LNCaP clone FGC (cell line): ENCODE data around the gene NKIRAS2.

ENCODE experiments used
- DNase-seq: peaks from one replicate; pipeline ENCODE4 v3.0.0-alpha.2; 2011; ENCODE audit warnings: low read depth
- H3K4me3 ChIP-seq: 2 replicates; pipeline ENCODE4 v1.5.1; 2011; ENCODE audit warnings: mild to moderate bottlenecking, low read depth, low read length, control low read depth
- TF ChIP-seq, protein P1 (sequence below): IDR thresholded peaks from 2 replicates; pipeline ENCODE4 v1.5.1; 2012; ENCODE audit warnings: mild to moderate bottlenecking; ENCODE audit not compliant: control insufficient read depth, insufficient read depth; ENCODE audit errors: extremely low read depth

Gene NKIRAS2

DNA sequence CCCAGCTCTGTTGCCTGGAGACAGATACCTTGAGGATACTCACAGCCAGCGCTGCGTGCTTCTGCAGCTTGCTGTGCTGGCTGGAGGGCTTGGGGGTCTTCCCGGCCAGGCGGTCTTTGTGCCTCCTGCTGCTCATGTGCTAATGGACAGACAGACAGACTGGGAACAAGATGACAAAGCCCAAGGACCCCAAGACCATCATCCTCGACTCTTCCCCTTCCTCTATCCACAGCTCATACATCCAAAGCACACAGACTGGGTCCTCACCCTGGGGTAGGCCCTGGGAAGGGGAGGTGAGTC lies 7.7 kb downstream of the NKIRAS2 start:
- TF ChIP-seq, protein P1, sequence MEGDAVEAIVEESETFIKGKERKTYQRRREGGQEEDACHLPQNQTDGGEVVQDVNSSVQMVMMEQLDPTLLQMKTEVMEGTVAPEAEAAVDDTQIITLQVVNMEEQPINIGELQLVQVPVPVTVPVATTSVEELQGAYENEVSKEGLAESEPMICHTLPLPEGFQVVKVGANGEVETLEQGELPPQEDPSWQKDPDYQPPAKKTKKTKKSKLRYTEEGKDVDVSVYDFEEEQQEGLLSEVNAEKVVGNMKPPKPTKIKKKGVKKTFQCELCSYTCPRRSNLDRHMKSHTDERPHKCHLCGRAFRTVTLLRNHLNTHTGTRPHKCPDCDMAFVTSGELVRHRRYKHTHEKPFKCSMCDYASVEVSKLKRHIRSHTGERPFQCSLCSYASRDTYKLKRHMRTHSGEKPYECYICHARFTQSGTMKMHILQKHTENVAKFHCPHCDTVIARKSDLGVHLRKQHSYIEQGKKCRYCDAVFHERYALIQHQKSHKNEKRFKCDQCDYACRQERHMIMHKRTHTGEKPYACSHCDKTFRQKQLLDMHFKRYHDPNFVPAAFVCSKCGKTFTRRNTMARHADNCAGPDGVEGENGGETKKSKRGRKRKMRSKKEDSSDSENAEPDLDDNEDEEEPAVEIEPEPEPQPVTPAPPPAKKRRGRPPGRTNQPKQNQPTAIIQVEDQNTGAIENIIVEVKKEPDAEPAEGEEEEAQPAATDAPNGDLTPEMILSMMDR: no peak
- no peak overlapping the region for H3K4me3 ChIP-seq
- DNase-seq: no peak

DNA sequence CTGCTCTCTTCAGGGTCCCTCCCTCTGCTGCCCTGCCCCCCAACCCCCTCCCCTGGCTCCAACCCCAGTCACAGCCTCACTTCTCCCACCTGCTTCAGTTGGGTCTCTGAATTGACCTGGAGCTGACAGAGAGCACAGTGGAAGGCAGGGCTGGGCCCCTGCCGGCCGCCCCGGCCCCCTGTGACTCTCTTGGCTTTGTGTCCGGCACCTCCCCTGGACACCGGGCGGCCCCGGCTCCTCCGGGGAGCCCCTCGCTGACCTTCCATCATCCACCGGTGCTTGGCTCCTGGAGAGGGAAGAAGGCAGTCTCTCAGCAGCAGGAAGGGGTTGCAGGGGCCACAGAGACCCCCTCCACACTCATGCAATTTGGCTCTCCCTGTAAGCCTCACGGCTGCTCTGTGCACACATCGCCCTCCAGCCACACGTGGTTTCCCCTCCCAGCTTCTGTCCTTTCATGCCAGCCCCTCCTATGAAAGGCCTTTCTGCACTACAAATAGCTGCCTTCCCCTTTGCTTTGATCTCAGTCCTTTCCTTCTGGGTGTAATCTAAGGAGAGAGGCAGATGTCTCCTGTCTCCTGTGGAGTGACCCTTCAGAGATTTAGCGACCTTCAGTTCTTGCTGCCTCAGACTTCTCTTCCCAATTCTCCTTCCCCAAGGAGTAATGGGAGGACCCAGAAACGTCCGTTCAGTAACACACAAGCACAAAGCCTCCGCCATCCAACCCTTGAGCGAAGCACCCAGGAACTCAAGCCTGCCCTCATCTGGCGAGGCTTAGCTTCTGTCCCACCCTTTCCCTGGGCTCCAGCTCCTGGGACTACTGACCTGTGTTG lies 8.3 kb downstream of the NKIRAS2 start:
- H3K4me3 ChIP-seq: no peak overlapping the region
- no peak for DNase-seq
- TF ChIP-seq, protein P1: peak; percentile 22; the same call in 1 of the 2 replicates

DNA sequence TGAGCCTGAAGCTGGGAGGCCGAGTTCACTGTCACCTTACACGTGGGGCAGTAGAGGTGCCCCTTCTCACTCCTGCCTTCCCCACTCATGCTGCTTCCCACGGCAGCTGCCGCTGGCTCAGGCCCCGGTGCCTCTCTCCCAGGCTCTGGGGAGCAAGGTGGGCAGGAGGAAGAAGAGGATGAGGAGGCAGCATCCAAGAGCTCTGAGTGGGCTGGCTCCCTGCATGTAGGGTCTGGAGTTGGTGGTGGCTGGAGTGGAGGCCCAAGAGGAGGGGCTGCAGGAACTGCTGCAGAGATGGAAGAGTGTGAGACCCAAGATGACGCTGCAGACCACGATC lies 8.9 kb downstream of the NKIRAS2 start:
- DNase-seq: no peak
- no peak overlapping the region for H3K4me3 ChIP-seq
- TF ChIP-seq, protein P1: no peak

DNA sequence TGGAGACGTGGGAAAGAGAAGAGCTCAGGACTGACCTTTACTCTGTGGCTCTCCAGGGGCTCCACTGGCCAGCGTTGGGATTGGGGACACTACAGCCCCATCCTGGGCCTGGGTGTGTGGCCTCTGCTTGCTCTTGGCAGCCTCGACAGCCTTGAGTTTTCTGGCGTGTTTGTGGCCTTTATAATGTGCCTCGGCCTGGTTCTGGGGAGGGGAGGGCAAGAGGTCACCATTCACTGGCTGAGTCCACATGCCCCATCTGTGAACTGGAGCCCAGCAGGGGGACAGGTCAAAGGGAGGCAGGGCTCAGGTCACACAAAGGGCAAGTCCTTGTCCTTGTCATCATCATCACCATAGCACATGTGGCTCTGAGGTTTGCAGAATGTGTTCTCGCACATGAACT lies 11.7 kb downstream of the NKIRAS2 start:
- TF ChIP-seq, protein P1: no peak
- no peak for DNase-seq
- no peak overlapping the region for H3K4me3 ChIP-seq

DNA sequence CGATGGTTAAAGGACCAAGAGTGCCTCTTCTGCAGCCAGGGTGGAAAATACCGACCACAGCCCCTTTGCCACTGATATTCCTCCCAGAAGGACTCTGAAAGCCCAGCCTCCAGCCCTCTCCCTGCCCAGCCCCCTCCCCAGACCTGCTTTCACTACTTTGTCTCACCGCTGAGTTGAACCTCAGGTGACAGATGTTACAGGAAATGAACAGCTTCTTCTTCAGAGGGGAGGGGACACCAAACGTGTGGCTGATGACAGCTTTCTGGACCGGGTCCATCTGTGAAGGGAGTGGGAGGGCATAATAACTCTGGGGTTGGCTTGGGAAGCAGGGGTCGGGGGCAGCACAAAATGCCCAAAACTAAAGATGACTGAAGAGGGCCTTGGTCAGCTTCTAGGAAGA lies 14.2 kb downstream of the NKIRAS2 start:
- TF ChIP-seq, protein P1: no peak
- no peak for DNase-seq
- H3K4me3 ChIP-seq: no peak overlapping the region

DNA sequence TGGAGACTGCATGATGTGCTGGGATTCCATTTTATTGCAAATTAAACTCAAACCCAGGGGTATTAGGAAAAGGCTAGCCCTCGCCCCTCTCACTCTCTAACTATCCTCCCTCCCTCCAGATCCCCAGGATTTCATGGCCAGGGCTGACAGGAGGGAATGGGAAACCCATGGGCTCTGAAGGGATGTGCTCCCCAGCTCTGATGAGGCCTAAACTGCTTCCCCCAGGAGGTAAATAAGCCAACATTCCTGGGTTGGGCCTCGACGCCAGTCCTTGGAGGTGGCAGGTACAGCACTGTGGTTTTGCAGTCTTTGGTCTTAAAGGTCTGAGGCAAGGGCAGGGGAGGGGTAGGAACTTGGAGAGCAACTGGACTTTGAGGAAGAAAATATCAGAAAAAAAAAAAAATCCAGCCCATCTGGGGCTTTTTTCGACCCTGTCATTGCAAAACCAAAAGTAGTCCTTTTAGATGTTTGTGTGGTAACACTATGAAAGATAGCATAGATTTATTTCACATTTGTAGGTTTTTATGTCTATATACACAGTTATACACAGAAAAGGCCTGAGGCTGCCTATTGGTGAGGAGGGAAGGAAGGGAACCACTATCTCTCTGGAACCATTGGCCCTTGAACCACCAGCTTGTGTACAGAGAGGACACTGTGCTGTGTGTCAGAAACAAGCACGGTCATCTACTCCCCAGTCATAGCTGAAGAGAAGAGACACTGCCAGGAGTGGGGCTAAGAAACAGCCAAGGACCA lies 18.5 kb downstream of the NKIRAS2 start:
- DNase-seq: no peak
- TF ChIP-seq, protein P1: no peak
- no peak overlapping the region for H3K4me3 ChIP-seq
